DMS53 treated with DMSO at 0.1 percent for 48 hours (cell line): Measurements from ENCODE around the gene CLDN16.

Experiments
- DNase-seq: peaks from one replicate; lab custom pipeline; 2025; ENCODE audit not compliant: unreplicated experiment; lab: John Stamatoyannopoulos, UW

The CLDN16 gene

DNA sequence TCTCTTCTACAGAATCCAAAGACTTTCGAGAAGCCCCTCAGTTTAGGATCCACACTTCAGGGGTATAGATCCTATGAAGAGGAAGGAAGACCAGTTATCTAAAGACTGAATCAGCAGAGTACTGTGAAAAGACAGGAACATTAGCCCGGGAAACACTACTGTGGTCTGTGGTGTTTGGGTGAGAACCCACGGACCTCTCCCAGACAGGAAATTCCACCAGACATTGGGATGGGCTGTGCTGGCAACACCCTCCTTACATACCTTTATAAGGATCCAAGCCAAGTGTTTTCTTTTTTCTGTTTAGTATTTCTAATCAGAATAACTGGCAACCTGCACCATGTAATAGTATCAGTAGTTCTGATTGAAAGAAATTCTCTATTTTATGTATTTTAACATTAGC is 47.7 kb downstream of the CLDN16 start:
- no peak for DNase-seq

DNA sequence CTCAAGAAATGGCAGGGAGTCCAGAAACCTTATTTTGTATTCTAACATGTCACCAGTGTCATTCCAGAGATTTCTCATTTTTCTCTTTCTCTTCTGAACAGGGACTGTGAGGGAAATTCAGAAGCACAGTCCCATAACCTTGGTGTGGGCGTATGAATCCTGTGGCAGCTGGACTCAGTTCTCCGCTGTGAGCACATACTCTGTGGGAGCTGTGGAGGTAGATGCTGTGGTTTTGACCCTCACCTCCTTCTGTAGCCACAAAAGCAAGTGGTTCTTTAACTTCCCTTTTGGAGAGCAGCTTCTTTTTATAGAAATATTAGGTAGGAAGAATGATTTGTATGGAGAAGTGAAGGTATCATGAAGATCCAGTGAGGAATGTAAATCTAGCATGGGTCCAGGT is 48.4 kb downstream of the CLDN16 start:
- DNase-seq: no peak

DNA sequence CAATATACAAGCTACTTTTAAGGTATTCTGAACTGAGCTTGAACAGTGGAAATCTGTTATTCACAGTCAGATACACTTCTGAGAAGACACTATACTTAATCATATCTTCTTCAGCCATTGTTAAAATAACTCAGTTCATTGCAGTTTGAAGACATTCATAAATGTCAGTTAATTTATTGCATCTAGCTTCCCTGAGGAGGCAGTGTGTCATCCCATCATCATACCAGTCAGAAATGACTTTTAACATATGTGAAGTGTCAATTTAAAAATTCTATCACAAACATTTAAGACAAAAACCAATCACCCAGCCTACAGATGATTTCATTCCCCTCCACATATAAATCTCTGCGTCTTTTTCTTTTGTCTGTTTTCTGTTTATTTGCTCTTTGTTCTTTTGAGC is 54.3 kb downstream of the CLDN16 start:
- no peak for DNase-seq

DNA sequence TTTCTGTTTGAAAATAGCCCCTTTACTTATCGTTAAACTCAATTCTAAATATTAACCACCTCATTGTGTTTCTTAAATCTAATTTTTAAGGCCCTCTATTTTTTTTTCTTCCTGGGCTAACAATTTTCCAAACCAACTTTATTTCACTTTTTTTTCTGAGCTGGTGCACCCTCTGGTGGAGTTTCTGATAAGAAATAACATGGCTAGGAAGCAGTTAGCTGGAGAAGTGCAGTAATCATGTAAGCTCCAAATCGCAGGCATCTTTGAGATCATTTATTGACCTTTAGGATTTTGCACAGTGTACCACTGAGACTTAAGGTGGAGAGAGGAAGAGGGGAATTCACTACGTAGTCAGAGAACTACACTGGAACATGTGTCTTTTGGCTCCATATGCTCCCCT is 55.3 kb downstream of the CLDN16 start:
- DNase-seq: no peak

DNA sequence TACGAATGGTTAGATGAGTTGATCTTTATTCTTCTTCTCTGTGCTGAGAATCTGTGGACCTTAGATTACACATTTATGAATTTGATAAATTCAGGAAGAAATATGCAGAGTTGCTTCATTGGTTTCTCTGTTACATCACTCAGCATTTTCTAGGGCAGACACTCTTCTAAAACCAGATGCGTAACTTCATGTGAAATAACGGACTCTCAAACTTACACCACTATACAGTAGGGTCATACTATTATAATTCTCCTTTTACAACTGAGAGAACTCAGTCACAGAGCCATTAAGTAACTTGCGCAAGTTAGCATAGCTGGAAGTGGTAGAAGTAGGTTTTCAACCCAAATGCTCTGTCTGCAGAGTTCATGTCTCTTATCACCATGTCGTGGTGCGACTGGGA is 56.0 kb downstream of the CLDN16 start:
- DNase-seq: no peak

DNA sequence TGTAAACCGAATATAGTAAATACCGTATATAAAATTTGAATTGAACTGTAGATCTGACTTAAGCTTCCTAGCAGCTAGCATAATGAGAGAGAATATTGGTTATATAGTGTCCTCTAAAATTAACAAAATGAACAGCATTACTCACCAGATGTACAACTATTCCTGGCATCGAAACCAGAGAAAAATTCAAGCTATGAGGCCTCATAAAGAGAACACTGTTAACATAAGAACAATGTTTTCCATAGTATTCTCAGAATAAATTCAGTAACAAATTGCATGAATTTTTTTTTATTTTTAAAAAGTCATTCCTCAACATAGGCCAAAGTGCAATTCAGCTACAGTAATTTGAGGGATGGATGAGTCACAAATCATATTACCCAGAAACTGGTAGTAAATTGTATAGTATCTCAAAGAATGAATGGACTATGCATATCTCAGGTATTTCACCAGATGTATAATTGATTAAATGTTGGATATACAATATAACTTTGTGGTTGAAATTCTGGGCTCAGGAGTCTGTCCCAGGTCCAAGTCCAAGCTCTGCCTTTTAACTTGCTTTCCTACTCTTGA is 56.7 kb downstream of the CLDN16 start:
- DNase-seq: no peak

DNA sequence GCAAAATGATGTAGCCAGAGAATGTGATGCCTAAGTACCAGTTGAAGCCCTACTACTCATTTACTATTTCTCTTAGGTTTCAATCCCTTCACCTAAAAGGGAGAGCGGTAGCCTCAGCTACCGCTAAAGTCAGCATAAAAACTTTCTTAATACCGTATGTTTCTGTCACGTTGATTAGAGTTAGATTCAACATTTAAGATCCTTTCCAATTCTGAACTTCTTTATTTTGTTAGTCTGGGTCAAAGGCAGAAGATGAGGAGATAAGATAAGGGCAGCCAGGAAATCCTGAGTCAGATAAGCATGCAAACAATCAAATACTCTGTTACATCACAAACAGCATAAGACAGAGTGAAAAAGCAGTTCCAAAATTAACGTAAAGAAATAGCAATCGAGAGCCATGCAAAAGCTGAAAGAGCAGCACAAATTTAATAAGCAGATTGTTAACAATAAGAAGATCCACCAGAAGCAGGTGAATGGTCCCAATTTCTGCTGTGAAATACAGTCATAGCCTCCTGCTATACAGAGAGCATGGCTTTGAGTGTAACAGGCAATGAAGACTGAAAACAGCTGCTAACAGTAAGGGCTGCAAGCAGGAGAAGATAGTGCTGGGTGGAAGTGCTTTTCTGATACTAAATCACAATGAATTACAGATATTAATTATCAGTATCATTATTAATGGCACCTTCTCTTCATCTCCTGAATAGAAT is 58.8 kb downstream of the CLDN16 start:
- DNase-seq: no peak

DNA sequence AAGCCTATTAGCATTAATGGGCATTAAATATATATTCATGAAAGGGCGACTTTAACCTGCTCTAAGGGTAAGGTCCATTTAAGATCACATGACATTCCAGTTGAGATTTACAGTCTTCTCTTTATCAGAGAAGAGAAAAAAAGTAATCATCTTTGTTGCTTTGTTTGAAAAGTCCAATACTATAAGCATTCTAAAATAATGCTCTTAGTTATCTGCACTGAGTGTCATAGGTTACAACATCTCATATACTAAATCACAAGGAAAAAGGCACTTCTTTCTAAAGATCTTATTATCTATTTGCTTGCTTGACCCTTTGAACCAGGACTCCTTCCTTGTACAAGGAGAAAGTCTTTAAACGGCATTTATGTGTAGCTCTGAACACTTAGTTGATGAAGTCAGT is 60.3 kb downstream of the CLDN16 start:
- no peak for DNase-seq

DNA sequence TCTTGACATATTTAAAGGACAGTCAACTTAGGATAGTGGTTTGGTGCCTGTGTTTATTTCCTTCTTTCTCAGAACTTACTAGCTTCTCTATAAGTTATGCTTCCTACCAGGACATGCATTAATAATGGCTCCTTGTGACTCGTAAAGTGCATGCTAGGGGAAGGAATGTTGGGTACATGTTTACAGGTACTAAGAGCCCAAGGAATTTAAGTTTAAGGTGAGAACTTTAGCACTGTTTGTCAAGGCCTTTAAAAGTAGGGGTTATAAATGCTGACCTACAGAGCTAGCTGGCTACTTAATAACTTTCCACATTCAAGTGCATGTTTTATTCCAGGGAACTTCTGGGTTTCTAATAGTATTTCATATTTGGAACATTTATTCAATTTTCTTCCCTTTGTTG is 61.8 kb downstream of the CLDN16 start, which contains the start of gene TMEM207:
TSS of gene TMEM207 (minus strand) at position 101 of the 400 bp plus-strand sequence. CDS start at position 9, 92 bp downstream.
- no peak for DNase-seq

DNA sequence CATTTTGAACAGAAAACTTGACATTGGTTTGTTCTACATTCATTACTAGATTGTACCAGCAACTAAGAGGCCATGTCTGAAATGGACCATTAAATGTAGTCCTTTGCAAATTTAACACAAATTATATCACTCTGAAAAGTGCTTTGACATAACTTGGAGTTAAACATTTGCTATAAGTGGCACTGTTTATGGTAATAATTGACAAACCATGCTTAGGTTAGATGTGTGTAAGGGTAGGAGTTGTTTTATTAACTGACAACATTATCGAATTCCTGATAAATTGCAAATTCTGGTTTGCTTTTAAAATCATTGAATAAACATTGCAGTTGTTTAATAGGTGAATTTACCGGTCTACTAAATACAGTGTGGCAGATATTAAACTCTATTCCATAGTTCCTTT is 67.9 kb downstream of the CLDN16 start:
- no peak for DNase-seq

DNA sequence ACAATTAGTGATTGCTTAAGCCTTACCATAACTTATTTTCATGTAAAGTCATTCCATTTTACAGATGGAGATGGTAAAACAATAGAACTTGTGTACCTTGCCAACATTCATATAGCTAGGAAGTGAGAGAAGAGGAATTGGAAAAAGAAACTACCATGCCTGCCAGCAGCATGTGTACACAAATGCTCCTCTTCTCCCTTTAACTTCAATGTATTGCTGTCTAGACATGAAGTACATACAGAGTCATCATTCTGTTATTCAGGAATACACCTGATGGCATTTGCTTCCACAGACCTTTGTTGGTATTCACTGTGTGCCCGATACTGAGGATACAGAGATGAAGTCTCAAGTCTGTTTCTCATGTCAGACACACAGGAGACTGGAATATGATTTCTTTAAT is 68.8 kb downstream of the CLDN16 start:
- no peak for DNase-seq

DNA sequence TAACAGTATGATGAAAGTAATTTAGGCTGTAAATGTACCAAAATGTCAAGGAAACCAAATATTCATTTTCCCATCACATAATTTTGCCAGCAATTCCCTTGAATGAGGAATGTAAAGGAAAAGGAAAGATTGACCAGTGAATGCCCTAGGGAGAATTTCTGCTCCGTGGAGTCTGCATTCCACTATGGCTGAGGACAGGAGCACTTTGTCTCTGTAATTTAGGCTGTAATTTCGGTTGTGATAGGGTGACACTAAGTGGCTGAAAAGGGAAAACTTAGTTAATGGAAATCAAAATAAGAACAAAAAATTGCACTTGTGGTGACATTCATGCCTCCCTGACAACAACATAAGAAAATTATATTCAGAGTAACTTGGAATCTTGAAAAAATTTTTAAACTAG is 70.1 kb downstream of the CLDN16 start:
- DNase-seq: no peak
